ENCODE data around the gene GTF3C4. TPM values are rescaled to one million over a fixed set of nuclear protein-coding genes. Genes with fewer than 3 reads are reported as not detected.

The GTF3C4 gene
- total RNA-seq, 1 donor from 2014 or later = 21.2 TPM

DNA sequence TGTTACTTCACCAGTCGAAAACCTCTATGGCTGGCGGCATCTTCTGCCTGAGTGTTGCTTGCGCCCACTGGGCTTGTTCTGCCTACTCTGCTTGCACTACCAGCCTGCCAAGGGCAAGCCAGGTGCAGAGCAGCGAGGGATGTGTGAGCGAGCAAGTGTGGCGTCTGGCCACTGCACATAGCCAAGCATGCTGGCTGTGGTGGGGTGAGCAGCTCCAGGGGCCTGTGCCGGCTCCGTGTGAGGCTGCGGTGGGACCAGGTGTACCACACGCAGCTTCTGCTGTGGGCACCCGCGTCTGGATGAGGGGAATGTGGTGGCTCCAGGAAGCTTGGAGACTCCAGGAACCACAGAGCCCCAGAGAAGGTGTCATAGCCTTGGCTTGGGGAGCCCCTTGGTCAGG is 51.4 kb downstream of the GTF3C4 start:
- Mint-ChIP-seq H3K27ac (ENCODE audit: unreplicated experiment) (no peak overlapping the region), H3K36me3 (ENCODE audit: unreplicated experiment) (no peaks in the 10 kb centered on the region), H3K4me3 (ENCODE audit: unreplicated experiment) (no peak overlapping the region), H3K4me1 (ENCODE audit: unreplicated experiment) (no peaks in the 10 kb centered on the region), H3K27me3 (ENCODE audit: unreplicated experiment) (peaks cover 16% of the 10 kb centered on the region), H3K9me3 (ENCODE audit: unreplicated experiment) (no peaks in the 10 kb centered on the region)
- TF ChIP-seq, protein P1, sequence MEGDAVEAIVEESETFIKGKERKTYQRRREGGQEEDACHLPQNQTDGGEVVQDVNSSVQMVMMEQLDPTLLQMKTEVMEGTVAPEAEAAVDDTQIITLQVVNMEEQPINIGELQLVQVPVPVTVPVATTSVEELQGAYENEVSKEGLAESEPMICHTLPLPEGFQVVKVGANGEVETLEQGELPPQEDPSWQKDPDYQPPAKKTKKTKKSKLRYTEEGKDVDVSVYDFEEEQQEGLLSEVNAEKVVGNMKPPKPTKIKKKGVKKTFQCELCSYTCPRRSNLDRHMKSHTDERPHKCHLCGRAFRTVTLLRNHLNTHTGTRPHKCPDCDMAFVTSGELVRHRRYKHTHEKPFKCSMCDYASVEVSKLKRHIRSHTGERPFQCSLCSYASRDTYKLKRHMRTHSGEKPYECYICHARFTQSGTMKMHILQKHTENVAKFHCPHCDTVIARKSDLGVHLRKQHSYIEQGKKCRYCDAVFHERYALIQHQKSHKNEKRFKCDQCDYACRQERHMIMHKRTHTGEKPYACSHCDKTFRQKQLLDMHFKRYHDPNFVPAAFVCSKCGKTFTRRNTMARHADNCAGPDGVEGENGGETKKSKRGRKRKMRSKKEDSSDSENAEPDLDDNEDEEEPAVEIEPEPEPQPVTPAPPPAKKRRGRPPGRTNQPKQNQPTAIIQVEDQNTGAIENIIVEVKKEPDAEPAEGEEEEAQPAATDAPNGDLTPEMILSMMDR (IDR thresholded peaks at IDR 0.05) = no peak
- DNase-seq (ENCODE audit: extremely low spot score, unreplicated experiment) = no peak

DNA sequence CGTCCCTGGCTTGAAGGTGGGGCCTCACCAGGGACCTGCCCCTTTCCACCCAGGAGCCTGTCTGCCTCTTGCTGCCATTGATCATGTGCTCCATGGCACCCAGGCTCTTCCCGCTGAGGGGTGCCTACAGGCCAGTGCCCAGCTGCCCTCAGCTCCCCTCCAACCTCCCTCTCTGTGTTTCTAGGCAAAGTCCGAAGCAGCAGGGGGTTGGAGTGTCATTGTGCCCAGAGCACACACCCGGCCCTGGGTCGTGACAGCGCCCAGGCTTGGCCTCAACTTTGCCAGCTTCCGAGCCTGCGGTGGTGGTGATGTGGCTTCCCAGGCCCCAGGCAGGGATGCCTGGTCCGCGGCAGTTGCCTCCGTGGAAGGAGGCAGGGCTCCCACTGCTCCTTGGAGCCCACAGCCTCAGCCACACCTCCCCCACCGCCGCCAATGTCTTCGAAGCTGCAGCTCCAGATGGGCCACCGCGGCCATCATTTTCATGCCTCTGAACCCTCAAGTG is 52.4 kb downstream of the GTF3C4 start:
- Mint-ChIP-seq H3K27me3 (ENCODE audit: unreplicated experiment) (peaks cover 12% of the 10 kb centered on the region), H3K4me1 (ENCODE audit: unreplicated experiment) (no peaks in the 10 kb centered on the region), H3K27ac (ENCODE audit: unreplicated experiment) (no peak overlapping the region), H3K4me3 (ENCODE audit: unreplicated experiment) (no peak overlapping the region), H3K36me3 (ENCODE audit: unreplicated experiment) (no peaks in the 10 kb centered on the region), H3K9me3 (ENCODE audit: unreplicated experiment) (no peaks in the 10 kb centered on the region)
- no peak for DNase-seq (ENCODE audit: extremely low spot score, unreplicated experiment)
- TF ChIP-seq, protein P1 (IDR thresholded peaks at IDR 0.05) = no peak

DNA sequence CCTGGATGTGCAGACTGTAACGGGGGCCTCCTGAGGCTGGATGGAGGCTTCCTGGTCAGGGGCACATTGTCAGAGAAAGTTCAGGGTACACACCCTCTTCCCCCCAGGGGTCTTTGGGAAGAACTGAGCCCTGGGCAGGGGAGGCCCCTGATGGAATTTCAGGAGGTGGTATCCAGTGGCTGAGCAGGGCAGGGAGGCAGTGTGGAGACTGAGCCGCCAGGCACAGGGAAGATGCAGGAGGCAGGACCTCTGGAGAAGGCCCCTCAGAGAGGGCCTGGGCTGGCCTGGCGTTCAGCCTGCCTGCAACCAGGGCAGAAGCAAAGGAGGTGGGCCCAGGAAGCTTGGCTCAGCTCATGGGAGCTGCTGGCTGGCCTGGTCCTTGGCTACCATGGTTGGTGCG is 53.5 kb downstream of the GTF3C4 start:
- no peaks in the 10 kb centered on the region for H3K9me3 Mint-ChIP-seq (ENCODE audit: unreplicated experiment)
- H3K4me1 Mint-ChIP-seq (ENCODE audit: unreplicated experiment) = no peaks in the 10 kb centered on the region
- no peak overlapping the region for H3K27ac Mint-ChIP-seq (ENCODE audit: unreplicated experiment)
- DNase-seq (ENCODE audit: extremely low spot score, unreplicated experiment) = no peak
- peaks cover 9% of the 10 kb centered on the region for H3K27me3 Mint-ChIP-seq (ENCODE audit: unreplicated experiment)
- H3K4me3 Mint-ChIP-seq (ENCODE audit: unreplicated experiment) = no peak overlapping the region
- H3K36me3 Mint-ChIP-seq (ENCODE audit: unreplicated experiment) = no peaks in the 10 kb centered on the region
- TF ChIP-seq, protein P1 (IDR thresholded peaks at IDR 0.05) = no peak

DNA sequence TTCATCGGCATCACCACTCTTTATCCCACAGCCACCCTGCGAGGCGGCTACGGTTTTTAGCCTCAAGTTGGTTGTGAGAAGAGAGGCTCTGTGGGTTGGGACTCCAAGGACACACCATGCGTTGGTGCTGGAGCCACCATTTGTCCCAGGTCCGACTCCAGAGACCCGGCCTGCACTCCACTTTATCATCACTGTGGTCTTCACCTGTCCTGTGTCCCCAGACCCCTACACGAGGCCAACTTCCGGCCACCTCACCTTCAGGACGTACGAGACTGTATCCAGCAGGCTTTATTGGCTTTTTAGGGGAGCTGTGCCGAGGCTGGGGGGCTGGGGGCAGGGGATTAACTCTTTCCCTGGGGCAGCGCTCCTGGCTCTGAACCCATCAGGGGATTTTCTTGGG is 55.0 kb downstream of the GTF3C4 start:
- Mint-ChIP-seq H3K4me1 (ENCODE audit: unreplicated experiment) (no peaks in the 10 kb centered on the region), H3K4me3 (ENCODE audit: unreplicated experiment) (no peak overlapping the region), H3K27ac (ENCODE audit: unreplicated experiment) (no peak overlapping the region), H3K9me3 (ENCODE audit: unreplicated experiment) (no peaks in the 10 kb centered on the region), H3K27me3 (ENCODE audit: unreplicated experiment) (peaks cover 13% of the 10 kb centered on the region), H3K36me3 (ENCODE audit: unreplicated experiment) (no peaks in the 10 kb centered on the region)
- TF ChIP-seq, protein P1 (IDR thresholded peaks at IDR 0.05) = no peak
- no peak for DNase-seq (ENCODE audit: extremely low spot score, unreplicated experiment)

DNA sequence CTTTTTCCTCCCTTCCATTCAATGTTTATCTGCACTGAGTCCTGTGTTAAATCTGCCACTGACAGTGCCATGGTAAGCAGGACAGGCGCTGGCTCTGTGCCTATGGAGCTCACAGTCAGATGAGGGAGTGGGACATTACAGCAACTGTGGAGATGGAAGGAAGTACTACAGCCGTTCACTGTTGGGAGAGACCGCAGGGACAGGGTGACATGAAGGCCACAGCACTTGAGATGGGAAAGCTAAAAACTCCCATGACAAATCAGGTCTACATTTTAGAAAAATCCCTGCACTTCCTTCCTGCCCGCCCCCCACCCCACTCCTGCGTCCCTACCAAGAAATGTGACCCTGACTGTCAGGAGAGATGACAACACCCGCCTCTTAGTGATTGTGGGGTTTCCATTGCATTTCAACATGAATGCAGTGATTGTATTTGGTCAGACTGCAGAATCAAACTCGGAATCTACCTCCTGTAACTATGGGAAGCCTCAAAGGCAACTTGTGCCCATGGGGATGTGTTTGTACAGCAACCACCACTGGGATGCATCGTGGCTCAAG is 56.4 kb downstream of the GTF3C4 start:
- Mint-ChIP-seq H3K4me1 (ENCODE audit: unreplicated experiment) (no peaks in the 10 kb centered on the region), H3K9me3 (ENCODE audit: unreplicated experiment) (no peaks in the 10 kb centered on the region), H3K36me3 (ENCODE audit: unreplicated experiment) (no peaks in the 10 kb centered on the region), H3K27ac (ENCODE audit: unreplicated experiment) (no peak overlapping the region), H3K27me3 (ENCODE audit: unreplicated experiment) (peaks cover 24% of the 10 kb centered on the region), H3K4me3 (ENCODE audit: unreplicated experiment) (no peak overlapping the region)
- TF ChIP-seq, protein P1 (IDR thresholded peaks at IDR 0.05) = no peak
- DNase-seq (ENCODE audit: extremely low spot score, unreplicated experiment) = no peak
